ENCODE data around the gene WNT6. TPM values are rescaled to one million over a fixed set of nuclear protein-coding genes. Genes with fewer than 3 reads are reported as not detected.
A peak's percentile ranks its signal among the peaks of the same experiment; 100 is the strongest.

Gene WNT6
- total RNA-seq, 1 experiment from 2014 or later, result 1.4 TPM

- Histone ChIP-seq H3K4me3 (replicated peaks in 1 of 2; ENCODE audit: low read depth in 1 of 2, low read length in 2 of 2) (no peak overlapping the region), H3K4me2 (ENCODE audit: low read length) (peak overlapping the region; percentile 65; the same call in 1 of the 2 replicates)
Observed at GRCh38 chr2:218882461-218882816, 22.8 kb downstream of the WNT6 start.

More at GRCh38 chr2:218882461-218882816, 22.8 kb downstream of the WNT6 start:
- intact Hi-C loops (cut with micrococcal nuclease), result no loop called here
- ChIA-PET RAD21 (ENCODE audit: low non-redundant PET in 1 of 2, low total read pairs in 2 of 2, uncharacterized antibody in 2 of 2, unreplicated experiment in 2 of 2) (no interaction called here), POLR2A (no interaction called here), CTCF (interaction anchor here (15.1 kb wide), 1 partner anchor 13 kb away, joined by 278 read pairs; no protein-coding TSS in a partner anchor)
- Histone ChIP-seq H3K27me3 (ENCODE audit: insufficient read depth, low read length) (no peaks in the 10 kb centered on the region), H3K36me3 (ENCODE audit: control insufficient read depth in 1 of 2, insufficient read depth in 2 of 2, low read length in 2 of 2) (no peaks in the 10 kb centered on the region), H3K9me3 (ENCODE audit: control insufficient read depth in 1 of 2, insufficient read depth in 1 of 2, low read depth in 1 of 2, low read length in 2 of 2) (no peaks in the 10 kb centered on the region), H2AFZ (ENCODE audit: low read depth, low read length, poor library complexity, severe bottlenecking) (no peak overlapping the region), H3K4me1 (ENCODE audit: control insufficient read depth in 1 of 2, insufficient read depth in 2 of 2, low read length in 2 of 2) (peaks cover 19 to 30% of the 10 kb centered on the region in 2 experiments), H4K20me1 (ENCODE audit: insufficient read depth) (no peaks in the 10 kb centered on the region), H3K9me2 (ENCODE audit: insufficient read depth) (no peaks in the 10 kb centered on the region), H3K27ac (ENCODE audit: low read depth, low read length) (no peak overlapping the region), H3K9ac (ENCODE audit: low read length) (no peak overlapping the region), H3K79me2 (ENCODE audit: insufficient read depth, low read length) (no peaks in the 10 kb centered on the region)
- no TSS peak for BruUV-seq (replicated peaks)
- TF ChIP-seq SP1 (IDR thresholded peaks at IDR 0.05; ENCODE audit: low read depth), result no peak
- TF ChIP-seq EZH2phosphoT487 (IDR thresholded peaks at IDR 0.05; ENCODE audit: borderline replicate concordance), result no peak
- TF ChIP-seq SRF (IDR thresholded peaks at IDR 0.05; ENCODE audit: low read depth), result no peak
- no peak for TF ChIP-seq EZH2 (IDR thresholded peaks at IDR 0.05)
- TF ChIP-seq FOSL1 (IDR thresholded peaks at IDR 0.05; ENCODE audit: low read depth), result no peak
- TF ChIP-seq ATF3 (IDR thresholded peaks at IDR 0.05), result no peak
- TF ChIP-seq YY1 (IDR thresholded peaks at IDR 0.05; ENCODE audit: extremely low read depth, insufficient replicate concordance, low read depth, low read length), result no peak
- no peak for TF ChIP-seq REST (IDR thresholded peaks at IDR 0.05; ENCODE audit: low read depth)
- TF ChIP-seq ZNF274 (IDR thresholded peaks at IDR 0.05; ENCODE audit: low read depth, low read length), result no peak
- no peak for TF ChIP-seq EGR1 (IDR thresholded peaks at IDR 0.05; ENCODE audit: low read depth)
- no peak for TF ChIP-seq JUND (IDR thresholded peaks at IDR 0.05)
- TF ChIP-seq CBX3 (IDR thresholded peaks at IDR 0.05; ENCODE audit: low read depth), result no peak
- TF ChIP-seq ZBTB33 (IDR thresholded peaks at IDR 0.05; ENCODE audit: extremely low read depth, insufficient replicate concordance, low read length), result no peak
- TF ChIP-seq SIN3A (IDR thresholded peaks at IDR 0.05; ENCODE audit: low read depth), result no peak
- TF ChIP-seq POLR2A (IDR thresholded peaks at IDR 0.05; ENCODE audit: borderline replicate concordance, extremely low read depth, insufficient read depth, insufficient read length), result no peak
- ATAC-seq (no peak), DNase-seq (ENCODE audit: low read depth, low spot score) (no peak)

All from HCT116 (cell line).